GM18517 (cell line): ENCODE results near the gene POTEB2.
"Not testable (repeated sequence)": the region's sequence is repeated elsewhere in the genome, so short reads cannot be mapped to it uniquely, and the experiment has no call there.

ENCODE experiments used
- ATAC-seq: cut with Tn5 transposase; IDR thresholded peaks from one replicate; pipeline ENCODE4 v1.9.1; 2021; ENCODE audit warnings: mild to moderate bottlenecking, moderate library complexity; ENCODE audit not compliant: unreplicated experiment

The POTEB2 gene

DNA sequence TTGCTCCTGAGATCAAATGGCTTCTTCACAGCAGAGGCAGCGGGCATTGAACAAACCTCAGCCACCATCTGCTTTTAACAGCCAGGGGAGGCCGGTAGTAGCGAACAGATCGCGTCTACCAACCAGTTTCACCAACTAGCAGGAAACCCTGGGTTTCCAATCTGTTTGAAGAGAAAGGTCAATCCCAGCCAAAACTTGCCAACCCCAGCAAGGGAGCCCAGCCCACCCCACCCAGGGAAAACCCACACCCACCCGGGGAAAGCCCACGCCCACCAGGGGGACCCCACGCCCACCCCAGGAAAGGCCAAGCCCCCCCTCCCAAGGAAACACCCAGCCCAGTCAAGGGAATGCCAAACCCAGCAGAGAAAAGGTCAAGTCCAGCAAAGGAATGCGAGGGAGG lies at the start of gene POTEB2:
Gene POTEB2, minus strand, starts transcription at position 101 of the 400 bp plus-strand sequence. Its CDS starts 33 bp downstream, at position 68.
- not testable (repeated sequence) for ATAC-seq

DNA sequence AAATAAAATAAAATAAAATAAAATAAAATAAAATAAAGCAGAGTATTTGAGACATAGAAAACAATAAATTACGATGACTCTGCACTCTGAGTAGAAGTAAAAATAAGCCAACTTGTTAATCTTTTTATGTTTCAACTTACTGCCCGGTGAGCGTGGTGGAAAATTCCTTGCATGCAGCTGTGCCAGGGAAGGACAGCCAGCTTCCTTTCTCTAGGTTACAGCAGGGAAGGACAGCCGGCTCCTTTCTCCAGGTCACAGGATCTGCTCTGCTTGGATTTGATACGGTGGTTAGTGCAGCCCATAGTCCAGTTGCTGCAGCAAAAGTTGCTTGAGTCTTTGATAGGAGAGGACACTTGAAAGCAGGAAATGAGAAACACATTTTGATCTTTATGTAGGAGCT lies 13.8 kb upstream of the POTEB2 start:
- not testable (repeated sequence) for ATAC-seq

- ATAC-seq = not testable (repeated sequence)
Measured at GRCh38 chr15:20878464-20878863, 12.3 kb upstream of the POTEB2 start.

DNA sequence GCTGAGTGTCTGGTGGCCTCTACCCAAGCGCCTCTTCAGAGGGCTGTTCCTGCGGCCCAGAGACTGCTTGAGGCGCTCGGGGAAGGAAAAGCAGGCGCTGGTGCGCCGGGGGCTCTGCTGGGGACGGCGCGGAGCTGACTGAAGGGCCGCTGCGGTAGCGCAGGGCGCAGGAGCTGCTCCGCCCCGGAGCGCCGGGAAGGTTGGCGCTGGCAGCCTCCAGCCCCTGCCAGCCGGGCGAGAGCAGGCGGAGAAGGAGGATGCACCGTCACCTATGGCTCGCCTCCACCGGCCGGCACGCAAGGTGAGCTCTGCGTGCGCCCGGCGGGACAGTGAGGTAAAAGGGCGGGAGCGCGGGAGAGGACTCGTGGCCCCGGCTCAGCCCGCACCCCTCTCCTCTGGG lies 11.7 kb upstream of the POTEB2 start:
- ATAC-seq = not testable (repeated sequence)
